NCI-H526 (cell line): ENCODE measurements around the gene NR1H3.
"Not testable (repeated sequence)": the region's sequence is repeated elsewhere in the genome, so short reads cannot be mapped to it uniquely, and the experiment has no call there.

Source experiments
- DNase-seq, 2 experiments: peaks; one replicate each; lab custom pipeline; 2025; lab: John Stamatoyannopoulos, UW

The NR1H3 gene

DNA sequence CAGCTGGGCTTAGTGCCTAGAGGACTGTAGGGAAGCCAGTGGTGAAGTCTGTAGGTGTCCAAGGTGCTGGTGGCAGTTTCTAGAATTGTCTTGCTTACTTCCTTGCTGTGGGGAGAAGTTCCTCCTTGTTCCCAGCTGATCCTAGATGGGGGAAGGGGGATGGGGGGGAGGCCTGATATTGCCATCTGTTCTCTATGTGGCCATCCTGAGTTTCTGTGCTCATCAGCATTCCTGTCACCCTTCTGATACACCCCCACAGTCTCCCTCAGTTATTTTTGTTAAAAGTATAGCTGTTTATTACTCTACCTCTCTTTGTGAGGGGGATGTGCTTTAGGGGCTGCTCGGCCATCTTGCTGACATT lies 48.7 kb downstream of the NR1H3 start:
- DNase-seq: no peak

- no peak for DNase-seq
Observed at GRCh38 chr11:47308050-47308823, 50.4 kb downstream of the NR1H3 start.

- no peak for DNase-seq
Observed at GRCh38 chr11:47314992-47315391, 57.2 kb downstream of the NR1H3 start.

DNA sequence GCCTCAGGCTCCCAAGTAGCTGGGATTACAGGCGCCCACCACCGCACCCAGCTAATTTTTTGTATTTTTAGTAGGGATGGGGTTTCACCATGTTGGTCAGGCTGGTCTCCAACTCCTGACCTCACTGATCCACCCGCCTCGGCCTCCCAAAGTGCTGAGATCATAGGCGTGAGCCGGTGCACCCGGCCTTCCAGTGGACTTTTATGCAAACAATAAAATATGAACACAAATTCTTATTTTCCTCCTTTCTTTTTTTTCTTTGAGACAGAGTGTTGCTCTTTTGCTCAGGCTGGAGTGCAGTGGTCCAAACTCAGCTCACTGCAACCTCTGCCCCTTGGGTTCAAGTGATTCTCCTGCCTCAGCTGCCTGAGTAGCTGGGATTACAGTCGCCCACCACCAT lies 58.7 kb downstream of the NR1H3 start:
- DNase-seq: not testable (repeated sequence)

DNA sequence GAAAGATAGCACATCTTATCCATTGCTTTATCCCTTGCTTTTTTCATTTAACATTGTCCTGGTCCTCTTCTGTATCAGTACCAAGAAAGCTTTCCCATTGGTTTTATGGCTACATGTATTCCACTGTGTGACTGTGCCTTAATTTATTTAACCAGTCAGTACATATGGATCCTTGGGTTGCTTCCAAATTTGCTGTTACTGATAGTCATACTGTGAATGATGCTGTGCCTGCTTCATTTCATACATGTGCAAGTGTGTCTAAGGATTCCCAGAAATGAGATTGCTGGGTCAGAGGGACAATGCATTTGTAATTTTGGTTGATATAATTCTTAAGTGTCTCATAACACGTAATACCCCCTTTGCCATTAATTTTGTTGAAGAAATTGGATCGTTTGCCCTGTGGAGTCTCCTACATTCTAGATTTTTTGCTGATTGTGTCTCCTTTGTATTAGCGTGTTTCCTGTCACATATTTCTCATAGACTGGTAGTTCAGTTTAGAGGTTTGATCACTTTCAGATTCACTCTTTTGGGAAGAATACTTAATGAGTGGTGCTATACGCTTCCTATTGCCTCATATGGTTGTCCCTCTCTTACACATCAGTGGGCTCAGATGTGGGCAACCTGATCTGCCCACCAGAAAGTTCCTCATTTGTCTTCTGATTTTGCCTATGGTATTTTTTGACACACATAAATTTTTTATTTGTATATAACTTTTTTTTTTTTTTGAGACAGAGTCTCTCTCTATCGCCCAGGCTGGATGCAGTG lies 59.5 kb downstream of the NR1H3 start:
- DNase-seq: no peak

- DNase-seq: no peak
Observed at GRCh38 chr11:47318166-47318565, 60.4 kb downstream of the NR1H3 start.
